Measurements from ENCODE around the gene TRIM39. TPM values are rescaled to one million over a fixed set of nuclear protein-coding genes. Genes with fewer than 3 reads are reported as not detected.
A peak's percentile ranks its signal among the peaks of the same experiment; 100 is the strongest.

The TRIM39 gene
- total and polyA plus RNA-seq, 2 donors (not counting 1 experiment from before 2014, with no cell fraction given), result 18.1 to 31.4 TPM

DNA sequence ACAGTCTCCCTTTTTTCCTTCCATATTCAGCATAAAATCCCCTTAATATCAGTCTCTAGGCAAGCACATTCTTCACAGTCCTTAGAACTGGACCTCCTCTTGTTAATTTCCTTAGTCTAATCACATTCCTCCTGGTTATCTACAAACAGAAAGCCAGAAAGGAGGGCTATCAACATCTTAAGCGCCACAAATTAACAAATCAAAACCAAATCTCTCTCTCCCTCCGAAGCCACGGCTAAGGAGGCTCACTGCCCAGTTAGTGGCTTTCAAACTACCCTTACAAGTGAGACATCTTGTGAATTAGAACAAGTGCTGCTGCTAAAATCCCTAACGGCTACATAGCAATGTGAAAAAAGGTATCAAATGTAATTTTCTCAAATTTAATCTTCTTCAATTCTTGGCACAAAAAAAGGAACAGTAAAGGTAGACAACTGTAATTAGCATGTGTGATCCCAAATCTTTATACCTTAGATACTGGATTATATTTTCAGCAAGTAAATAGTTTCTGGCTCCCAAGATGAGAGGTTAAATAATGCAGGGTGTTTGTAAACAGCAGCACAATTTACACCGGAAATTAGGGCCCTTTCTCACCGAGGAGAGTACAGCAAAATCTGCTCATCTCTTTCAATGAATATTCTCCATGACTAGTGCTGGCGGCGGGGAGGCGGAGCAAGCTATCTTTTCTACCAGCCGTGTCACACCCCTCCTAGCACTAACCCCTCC is 1.4 kb upstream of the TRIM39 start:
- peaks cover 67% of the 10 kb centered on the region for H3K79me2 ChIP-seq (ENCODE audit: control insufficient read depth, insufficient read depth, low read length)
- ATAC-seq (ENCODE audit: low read depth), result no peak
- H3K4me1 ChIP-seq (ENCODE audit: control insufficient read depth in 2 of 2, insufficient read depth in 2 of 2, low read length in 2 of 2), result peaks cover 32 to 39% of the 10 kb centered on the region in 2 donors
- H3K36me3 ChIP-seq (replicated peaks in 1 of 2; ENCODE audit: control extremely low read depth in 1 of 2, control insufficient read depth in 1 of 2, extremely low read depth in 1 of 2, insufficient read depth in 2 of 2, low read length in 1 of 2), result peaks cover 2 to 10% of the 10 kb centered on the region in 2 experiments
- Mint-ChIP-seq H3K27ac (peak overlapping the region; percentile 97), H3K9me3 (ENCODE audit: insufficient read depth) (no peaks in the 10 kb centered on the region), H3K4me1 (peaks cover 63% of the 10 kb centered on the region), H3K27me3 (no peaks in the 10 kb centered on the region), H3K4me3 (peak overlapping the region; percentile 98)
- H2AFZ ChIP-seq (ENCODE audit: insufficient read depth, low read depth, low read length, poor library complexity, severe bottlenecking), result peak overlapping the region; percentile 58
- H4K20me1 ChIP-seq (ENCODE audit: control insufficient read depth, insufficient read depth, low read length, poor library complexity, severe bottlenecking), result peaks cover 39% of the 10 kb centered on the region
- CTCF ChIA-PET, result interaction anchor here (1.1 to 1.7 kb wide), 2 partner anchors 8 to 87 kb away, joined by 4 to 5 read pairs; no protein-coding TSS in a partner anchor
- POLR2A ChIA-PET, result interaction anchor here (1.5 kb wide), 1 partner anchor 111 kb away, joined by 5 read pairs; no protein-coding TSS in a partner anchor
- peak overlapping the region; percentile 98 to 99 for H3K27ac ChIP-seq (ENCODE audit: low read length in 2 of 2)
- intact Hi-C loops (cut with micrococcal nuclease), result loop anchor here (10.0 kb wide), 1 partner anchor 221 kb away; no protein-coding TSS in a partner anchor
- 10% methylated on average over 9 of the region's 10 CpGs for WGBS (ENCODE audit: insufficient coverage)
- peak overlapping the region; percentile 90 for H3K4me2 ChIP-seq (replicated peaks; ENCODE audit: low read depth, low read length, poor library complexity, severe bottlenecking)
- H3K9ac ChIP-seq (ENCODE audit: low read length), result peak overlapping the region; percentile 99
- H3K4me3 ChIP-seq (ENCODE audit: control extremely low read depth in 1 of 5, extremely low read depth in 1 of 5, insufficient read depth in 1 of 5, low read depth in 2 of 5, low read length in 4 of 5), result peak overlapping the region; percentile 8 to 97 (median 90)
- no peak for DNase-seq
- TF ChIP-seq, protein P1, sequence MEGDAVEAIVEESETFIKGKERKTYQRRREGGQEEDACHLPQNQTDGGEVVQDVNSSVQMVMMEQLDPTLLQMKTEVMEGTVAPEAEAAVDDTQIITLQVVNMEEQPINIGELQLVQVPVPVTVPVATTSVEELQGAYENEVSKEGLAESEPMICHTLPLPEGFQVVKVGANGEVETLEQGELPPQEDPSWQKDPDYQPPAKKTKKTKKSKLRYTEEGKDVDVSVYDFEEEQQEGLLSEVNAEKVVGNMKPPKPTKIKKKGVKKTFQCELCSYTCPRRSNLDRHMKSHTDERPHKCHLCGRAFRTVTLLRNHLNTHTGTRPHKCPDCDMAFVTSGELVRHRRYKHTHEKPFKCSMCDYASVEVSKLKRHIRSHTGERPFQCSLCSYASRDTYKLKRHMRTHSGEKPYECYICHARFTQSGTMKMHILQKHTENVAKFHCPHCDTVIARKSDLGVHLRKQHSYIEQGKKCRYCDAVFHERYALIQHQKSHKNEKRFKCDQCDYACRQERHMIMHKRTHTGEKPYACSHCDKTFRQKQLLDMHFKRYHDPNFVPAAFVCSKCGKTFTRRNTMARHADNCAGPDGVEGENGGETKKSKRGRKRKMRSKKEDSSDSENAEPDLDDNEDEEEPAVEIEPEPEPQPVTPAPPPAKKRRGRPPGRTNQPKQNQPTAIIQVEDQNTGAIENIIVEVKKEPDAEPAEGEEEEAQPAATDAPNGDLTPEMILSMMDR (IDR thresholded peaks at IDR 0.05), result no peak
- no peak for TF ChIP-seq EZH2 (IDR thresholded peaks at IDR 0.05; ENCODE audit: borderline replicate concordance, insufficient read depth, low read depth, low read length, poor library complexity, severe bottlenecking)
- no peaks in the 10 kb centered on the region for H3K9me3 ChIP-seq (ENCODE audit: control extremely low read depth in 1 of 3, control insufficient read depth in 2 of 3, insufficient read depth in 1 of 3, low read length in 2 of 3)
- no peaks in the 10 kb centered on the region for H3K27me3 ChIP-seq (replicated peaks in 1 of 4; ENCODE audit: control extremely low read depth in 1 of 4, control insufficient read depth in 3 of 4, insufficient read depth in 4 of 4, low read length in 3 of 4)
